Natural killer cell treated with Interleukin-12 subunit alpha and Interleukin-12 subunit beta and Interleukin-15 and Interleukin-18, amount 100 ng/mL, for 72 hours (primary cell): ENCODE results near the gene TRPC4AP. TPM values are rescaled to one million over a fixed set of nuclear protein-coding genes. Genes with fewer than 3 reads are reported as not detected.

Source experiments
- ATAC-seq, 2 donors: fragments of 150-1000 bp; cut with Tn5 transposase in 1 of 2; sonication (Bioruptor Pico), chemical (Tn5 transposase) in 1 of 2; 2 replicates each; pipeline ENCODE4 v1.10.0; 2021
- DNase-seq: peaks from one replicate; pipeline ENCODE4 v3.0.0; 2022; ENCODE audit warnings: low spot score
- H3K27ac Mint-ChIP-seq, 2 donors: 1 replicate in 1 of 2; 2 replicates in 1 of 2; pipeline ENCODE4 v1.8.0; 2022; ENCODE audit warnings: mixed read lengths in 2 of 2, mild to moderate bottlenecking in 1 of 2, moderate library complexity in 1 of 2
- H3K27me3 Mint-ChIP-seq, 2 donors: 1 replicate in 1 of 2; 2 replicates in 1 of 2; pipeline ENCODE4 v1.8.0; 2022; ENCODE audit warnings: mixed read lengths in 2 of 2
- H3K36me3 Mint-ChIP-seq: one replicate; pipeline ENCODE4 v1.8.0; 2022; ENCODE audit warnings: mixed read lengths
- H3K4me1 Mint-ChIP-seq, 2 donors: 1 replicate in 1 of 2; 2 replicates in 1 of 2; pipeline ENCODE4 v1.8.0; 2022; ENCODE audit warnings: low read depth in 2 of 2, mixed read lengths in 2 of 2, mild to moderate bottlenecking in 1 of 2
- H3K4me3 Mint-ChIP-seq: one replicate; pipeline ENCODE4 v1.8.0; 2022; ENCODE audit warnings: mixed read lengths
- H3K9me3 Mint-ChIP-seq: 2 replicates; pipeline ENCODE4 v1.8.0; 2022; ENCODE audit warnings: mixed read lengths
- total RNA-seq, 2 donors: library from RNA; stranded (reverse); gene quantifications; one replicate each; pipeline ENCODE4 v1.2.3, GENCODE V29; 2022

The TRPC4AP gene
- total RNA-seq, 2 donors from 2014 or later = 62.8 to 86.4 TPM

DNA sequence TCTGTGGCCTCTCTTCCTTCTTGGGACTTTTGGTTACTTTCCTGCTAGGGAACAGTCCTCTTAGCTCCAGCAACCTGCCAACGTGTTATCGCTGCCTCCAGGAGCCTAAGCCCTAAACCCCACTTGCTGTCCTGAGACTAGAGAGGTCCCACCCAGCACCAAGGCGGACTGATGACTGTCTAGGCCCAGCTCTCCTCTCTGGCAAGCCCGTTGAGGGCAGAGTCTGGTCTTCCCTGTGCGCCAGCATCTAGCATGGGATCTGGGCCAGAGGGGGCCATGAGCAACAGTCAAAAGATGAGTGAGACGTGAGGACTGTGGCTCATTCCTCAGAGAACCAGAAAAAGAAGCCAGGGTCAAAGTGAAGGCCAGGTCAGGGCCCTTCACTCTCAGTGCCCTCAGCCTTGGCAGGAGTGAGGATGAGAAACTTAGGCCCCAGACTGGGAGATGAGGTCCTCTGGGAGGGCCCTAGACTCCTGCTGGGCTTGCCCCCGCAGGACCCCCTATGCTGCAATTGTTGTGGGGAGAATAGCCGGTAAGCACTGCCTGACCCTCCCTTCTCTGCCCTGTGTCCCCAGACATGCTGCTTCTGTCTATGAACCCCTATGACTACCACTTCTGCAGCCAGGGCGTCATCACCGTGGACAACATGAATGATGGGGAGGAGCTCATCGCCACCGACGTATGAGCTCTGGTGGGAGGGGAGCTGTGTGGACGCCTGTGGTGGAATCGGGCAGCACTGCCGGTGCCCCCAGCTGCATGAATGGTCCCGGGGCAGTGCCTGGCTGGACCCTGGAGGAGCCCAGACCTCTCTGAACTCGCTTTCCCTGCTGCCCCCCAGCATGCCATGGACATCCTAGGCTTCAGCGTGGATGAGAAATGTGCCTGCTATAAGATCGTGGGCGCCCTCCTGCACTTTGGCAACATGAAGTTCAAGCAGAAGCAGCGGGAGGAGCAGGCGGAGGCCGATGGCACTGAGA lies 106.0 kb downstream of the TRPC4AP start:
- Mint-ChIP-seq H3K36me3 (no peaks in the 10 kb centered on the region), H3K27ac (no peak overlapping the region), H3K27me3 (peaks cover 16 to 21% of the 10 kb centered on the region in 2 donors), H3K4me1 (peaks cover 0 to 3% of the 10 kb centered on the region in 2 donors), H3K9me3 (no peaks in the 10 kb centered on the region), H3K4me3 (no peak overlapping the region)
- ATAC-seq = no peak
- DNase-seq = no peak

DNA sequence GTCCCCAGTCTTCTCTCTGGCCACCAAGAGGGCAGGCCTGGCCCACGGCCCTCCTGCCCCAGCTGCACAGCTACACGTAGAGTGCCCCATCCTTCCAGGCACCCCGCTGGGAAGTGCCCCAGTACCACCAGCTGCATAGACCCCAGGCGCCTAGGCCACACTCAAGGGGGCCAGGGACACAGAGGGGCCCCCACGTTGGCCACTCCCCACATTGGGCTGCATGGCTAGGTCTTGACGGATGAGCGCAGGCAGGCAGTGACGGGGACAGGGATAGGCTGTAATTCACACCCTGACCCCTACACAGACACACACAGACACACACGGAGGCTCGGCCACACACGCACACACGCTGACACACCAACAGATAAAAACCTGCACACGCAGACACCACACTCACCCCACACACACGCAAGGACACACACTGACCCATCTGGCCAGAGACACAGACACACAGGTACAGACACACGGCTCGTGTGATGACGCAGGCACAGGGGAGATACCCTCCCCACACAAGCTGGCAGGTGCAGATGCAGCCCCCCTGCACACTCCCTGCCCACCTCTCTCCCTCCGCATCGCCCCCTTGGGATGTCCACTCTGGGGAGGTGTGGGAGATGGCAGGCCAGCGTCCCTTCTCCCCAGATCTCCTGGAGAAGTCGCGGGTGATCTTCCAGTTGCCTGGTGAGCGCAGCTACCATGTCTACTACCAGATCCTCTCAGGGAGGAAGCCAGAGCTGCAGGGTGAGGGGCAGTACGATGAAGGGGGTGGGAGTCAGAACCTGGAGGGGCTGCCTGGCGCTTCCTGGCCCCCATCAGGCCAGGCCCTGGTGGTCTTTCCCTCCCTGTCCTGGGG lies 106.9 kb downstream of the TRPC4AP start:
- H3K27ac Mint-ChIP-seq = peak overlapping the region in 1 of 2 donors; percentile 70
- peaks cover 16 to 21% of the 10 kb centered on the region in 2 donors for H3K27me3 Mint-ChIP-seq
- DNase-seq (no peak), ATAC-seq (no peak)
- no peak overlapping the region for H3K4me3 Mint-ChIP-seq
- no peaks in the 10 kb centered on the region for H3K9me3 Mint-ChIP-seq
- H3K4me1 Mint-ChIP-seq = peaks cover 0 to 3% of the 10 kb centered on the region in 2 donors
- H3K36me3 Mint-ChIP-seq = no peaks in the 10 kb centered on the region

DNA sequence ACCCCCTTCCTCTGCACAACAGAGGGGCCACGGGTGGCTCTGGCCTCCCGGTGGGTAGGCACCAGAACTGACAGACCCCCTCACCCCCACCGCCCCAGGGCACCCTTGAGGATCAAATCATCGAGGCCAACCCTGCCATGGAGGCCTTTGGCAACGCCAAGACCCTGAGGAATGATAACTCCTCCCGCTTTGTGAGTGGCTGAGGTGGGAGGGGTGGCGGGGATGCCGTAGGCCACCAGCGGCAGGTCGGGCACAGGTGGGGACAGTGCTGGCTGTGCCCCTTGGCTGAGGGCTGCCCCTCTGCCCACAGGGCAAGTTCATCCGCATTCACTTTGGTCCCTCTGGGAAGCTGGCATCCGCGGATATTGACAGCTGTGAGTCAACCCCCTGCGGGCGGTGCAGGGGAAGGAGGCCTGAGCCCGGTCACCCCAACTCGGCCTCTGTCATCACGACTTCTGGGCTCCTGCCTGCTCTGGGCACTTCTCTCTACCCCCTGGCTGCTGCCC lies 107.8 kb downstream of the TRPC4AP start:
- no peak overlapping the region for H3K27ac Mint-ChIP-seq
- H3K4me1 Mint-ChIP-seq = peaks cover 0 to 3% of the 10 kb centered on the region in 2 donors
- H3K9me3 Mint-ChIP-seq = no peaks in the 10 kb centered on the region
- ATAC-seq (peak in 1 of 2 donors; percentile 3), DNase-seq (no peak)
- peaks cover 16 to 21% of the 10 kb centered on the region in 2 donors for H3K27me3 Mint-ChIP-seq
- H3K36me3 Mint-ChIP-seq = no peaks in the 10 kb centered on the region
- no peak overlapping the region for H3K4me3 Mint-ChIP-seq

DNA sequence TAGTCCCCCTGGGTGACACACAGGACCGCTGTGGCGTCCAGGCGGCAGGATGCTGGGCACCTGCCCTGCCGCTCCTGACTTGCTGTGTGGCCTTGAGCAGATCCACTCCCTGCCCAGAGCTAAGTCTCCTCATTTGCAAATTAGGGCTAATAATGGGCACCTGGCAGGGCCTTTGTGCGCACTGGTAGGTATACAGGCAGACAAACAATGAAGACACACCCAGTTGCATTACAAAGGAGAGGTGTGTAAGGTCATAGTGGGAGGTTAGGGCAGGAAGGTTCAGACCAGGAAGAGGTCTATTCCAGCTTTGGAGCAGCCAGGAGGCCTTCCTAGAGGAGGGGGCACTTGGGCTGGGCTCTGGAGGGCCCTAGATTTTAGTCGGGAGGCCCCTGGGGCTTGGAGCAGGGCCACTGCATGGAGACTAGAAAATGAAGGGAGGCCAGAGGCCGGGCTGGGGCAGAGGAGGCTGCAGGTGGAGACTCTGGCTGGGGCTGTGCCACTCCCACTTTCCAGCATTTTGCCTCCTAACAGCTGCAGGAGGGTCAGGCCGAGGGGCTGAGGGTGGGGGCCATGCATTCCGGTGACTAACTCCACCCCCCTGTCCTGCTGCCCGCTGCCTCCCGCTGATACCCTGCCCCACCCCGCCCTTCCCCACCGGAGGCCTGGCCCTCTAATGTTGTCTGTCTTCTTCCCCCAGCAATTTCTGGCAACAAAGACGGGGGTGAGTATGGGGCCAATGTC lies 108.4 kb downstream of the TRPC4AP start:
- H3K4me1 Mint-ChIP-seq = peaks cover 0 to 3% of the 10 kb centered on the region in 2 donors
- no peak overlapping the region for H3K4me3 Mint-ChIP-seq
- H3K9me3 Mint-ChIP-seq = no peaks in the 10 kb centered on the region
- no peak overlapping the region for H3K27ac Mint-ChIP-seq
- DNase-seq (no peak), ATAC-seq (no peak)
- no peaks in the 10 kb centered on the region for H3K36me3 Mint-ChIP-seq
- peaks cover 16 to 21% of the 10 kb centered on the region in 2 donors for H3K27me3 Mint-ChIP-seq

DNA sequence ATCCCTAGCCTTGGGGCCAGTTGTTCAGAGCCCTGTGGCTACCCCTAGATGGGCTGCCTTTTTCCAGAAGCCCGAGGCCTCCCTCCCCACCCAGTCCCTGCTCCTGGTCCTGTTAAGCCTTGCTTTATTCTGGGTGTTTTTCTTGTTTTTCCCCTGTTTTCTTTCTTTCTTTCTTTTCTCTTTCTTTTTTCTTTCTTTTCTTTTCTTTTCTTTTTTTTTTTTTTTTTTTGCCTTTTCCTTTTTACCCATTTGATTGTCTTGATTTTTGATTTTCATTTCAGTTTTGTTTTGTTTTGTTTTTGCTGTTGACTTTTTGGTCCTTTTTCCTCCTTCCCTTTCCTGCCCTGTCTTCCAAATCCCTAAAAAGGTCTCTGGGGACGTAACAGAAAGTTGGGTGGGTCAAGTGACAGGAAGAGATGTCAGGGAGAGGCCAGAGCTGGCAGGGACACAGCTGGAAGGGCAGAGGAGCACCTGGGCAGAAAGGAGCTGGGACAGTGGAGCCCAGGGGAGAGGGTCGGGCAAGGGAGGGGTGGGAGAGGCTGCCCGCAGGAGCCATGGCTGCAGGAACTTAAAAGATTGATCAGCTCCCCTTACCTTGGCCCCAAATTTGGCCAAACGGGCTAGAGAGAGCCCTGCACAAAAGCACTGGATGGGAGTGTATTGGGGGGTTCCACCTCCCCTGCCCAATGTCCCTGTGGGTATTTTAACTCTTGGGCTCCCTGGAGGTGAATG lies 109.4 kb downstream of the TRPC4AP start:
- Mint-ChIP-seq H3K27ac (no peak overlapping the region), H3K4me3 (no peak overlapping the region), H3K9me3 (no peaks in the 10 kb centered on the region), H3K4me1 (peaks cover 0 to 3% of the 10 kb centered on the region in 2 donors), H3K36me3 (no peaks in the 10 kb centered on the region), H3K27me3 (peaks cover 16 to 21% of the 10 kb centered on the region in 2 donors)
- ATAC-seq = no peak
- no peak for DNase-seq

DNA sequence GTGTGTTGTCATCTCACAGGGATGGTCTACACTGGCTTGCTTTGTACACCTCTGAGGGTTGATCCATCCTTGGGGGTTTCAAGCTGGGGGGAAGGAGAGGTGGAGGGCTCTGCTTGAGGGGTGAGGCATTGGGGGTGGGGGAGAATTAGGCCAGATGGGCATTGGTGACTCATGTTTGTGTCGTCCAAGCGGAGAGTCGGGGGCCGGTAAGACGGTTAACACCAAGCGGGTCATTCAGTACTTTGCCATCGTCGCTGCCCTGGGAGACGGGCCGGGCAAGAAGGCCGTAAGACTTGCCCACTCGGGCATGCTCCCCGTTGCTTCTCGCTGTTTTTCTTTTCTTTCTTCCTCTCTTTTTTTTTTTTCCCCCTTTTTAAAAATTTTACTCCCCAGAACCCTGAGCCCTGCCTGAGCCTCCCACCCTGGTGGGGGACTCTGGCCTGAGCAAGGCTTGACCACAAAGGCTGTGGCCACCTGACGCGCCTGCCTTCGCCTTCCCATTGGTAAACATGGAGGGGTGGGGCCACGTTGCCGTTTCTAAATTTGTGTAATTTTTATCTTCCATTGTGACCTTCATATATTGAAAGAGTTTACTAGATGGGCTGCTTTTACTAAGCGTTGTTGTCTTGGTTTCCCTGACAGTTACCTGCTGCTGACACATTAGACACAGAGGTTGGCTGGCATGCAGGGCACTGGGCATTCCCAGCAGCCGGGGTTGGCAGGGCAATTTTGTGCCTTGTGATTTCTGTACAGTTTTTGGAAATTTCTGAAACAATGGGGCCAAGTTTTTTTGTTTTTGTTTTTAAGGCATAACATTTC lies 110.1 kb downstream of the TRPC4AP start:
- ATAC-seq (no peak), DNase-seq (no peak)
- Mint-ChIP-seq H3K4me3 (no peak overlapping the region), H3K36me3 (no peaks in the 10 kb centered on the region), H3K27me3 (peaks cover 19 to 21% of the 10 kb centered on the region in 2 donors), H3K27ac (no peak overlapping the region), H3K4me1 (peaks cover 0 to 3% of the 10 kb centered on the region in 2 donors), H3K9me3 (no peaks in the 10 kb centered on the region)

DNA sequence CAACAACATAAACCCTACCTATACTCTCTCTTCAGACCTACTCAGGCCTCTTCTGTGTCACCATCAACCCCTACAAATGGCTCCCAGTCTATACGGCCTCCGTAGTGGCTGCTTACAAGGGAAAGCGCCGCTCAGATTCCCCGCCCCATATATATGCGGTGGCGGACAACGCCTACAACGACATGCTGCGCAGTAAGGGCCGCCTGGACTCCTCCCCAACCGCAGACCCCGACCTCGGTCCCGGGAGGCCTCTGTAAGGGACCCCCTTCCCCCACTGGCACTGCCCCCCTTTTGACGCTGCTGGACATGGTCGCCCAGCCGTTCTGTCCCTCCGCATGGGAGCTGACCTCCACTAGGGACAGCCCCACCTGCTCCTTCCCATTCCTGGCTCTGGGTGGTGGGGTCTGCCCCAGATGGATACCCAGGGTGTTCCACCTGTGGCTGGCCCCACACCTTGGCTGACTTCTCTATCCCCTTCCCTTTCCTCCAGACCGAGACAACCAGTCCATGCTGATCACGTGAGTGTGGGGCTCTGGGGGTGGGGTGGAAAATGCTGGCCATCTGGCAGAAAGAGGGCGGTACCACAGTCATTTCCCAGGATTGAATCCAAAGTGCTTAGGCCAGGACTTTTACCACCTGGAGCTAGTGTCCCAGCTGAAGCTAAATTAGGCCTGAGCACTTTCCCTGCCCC lies 111.9 kb downstream of the TRPC4AP start:
- Mint-ChIP-seq H3K9me3 (no peaks in the 10 kb centered on the region), H3K36me3 (no peaks in the 10 kb centered on the region), H3K27me3 (peaks cover 21 to 24% of the 10 kb centered on the region in 2 donors), H3K4me1 (peaks cover 0 to 3% of the 10 kb centered on the region in 2 donors), H3K4me3 (no peak overlapping the region), H3K27ac (no peak overlapping the region)
- ATAC-seq (no peak), DNase-seq (no peak)

DNA sequence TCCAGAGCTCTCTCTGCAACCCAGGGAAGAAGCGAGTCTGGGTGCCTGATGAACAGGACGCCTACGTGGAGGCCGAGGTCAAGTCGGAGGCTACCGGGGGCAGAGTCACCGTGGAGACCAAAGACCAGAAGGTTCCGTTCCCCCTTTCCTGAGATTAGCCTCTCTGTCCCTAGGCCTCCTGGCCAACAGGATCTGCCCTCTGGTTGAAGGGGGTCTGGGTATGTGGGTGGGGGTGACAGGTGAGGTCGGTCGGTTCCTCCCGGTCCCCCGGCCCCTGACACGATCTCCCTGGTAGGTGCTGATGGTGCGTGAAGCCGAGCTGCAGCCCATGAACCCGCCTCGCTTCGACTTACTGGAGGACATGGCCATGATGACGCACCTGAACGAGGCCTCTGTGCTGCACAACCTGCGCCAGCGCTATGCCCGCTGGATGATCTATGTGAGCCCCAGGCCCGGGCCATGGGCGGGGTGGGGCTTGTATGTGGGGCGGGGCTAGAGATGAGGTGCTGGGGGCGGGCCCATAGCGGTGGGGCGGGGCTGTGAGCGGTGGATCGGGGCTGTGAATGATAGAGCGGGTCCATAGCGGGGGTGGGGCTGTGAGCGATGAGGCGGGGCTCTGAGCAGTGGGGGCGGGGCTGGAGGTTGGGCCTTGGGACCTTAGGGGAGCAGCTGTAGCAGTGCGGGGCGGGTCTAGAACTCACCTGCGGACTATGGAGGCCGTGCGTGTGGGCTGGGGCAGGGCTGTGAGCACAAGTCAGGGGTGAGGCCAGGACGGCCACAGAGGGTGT lies 113.0 kb downstream of the TRPC4AP start:
- H3K27ac Mint-ChIP-seq = no peak overlapping the region
- peak; percentile 14 to 47 for ATAC-seq
- DNase-seq = peak; percentile 55
- no peak overlapping the region for H3K4me3 Mint-ChIP-seq
- H3K9me3 Mint-ChIP-seq = no peaks in the 10 kb centered on the region
- peaks cover 19 to 20% of the 10 kb centered on the region in 2 donors for H3K27me3 Mint-ChIP-seq
- no peaks in the 10 kb centered on the region for H3K4me1 Mint-ChIP-seq
- no peaks in the 10 kb centered on the region for H3K36me3 Mint-ChIP-seq

DNA sequence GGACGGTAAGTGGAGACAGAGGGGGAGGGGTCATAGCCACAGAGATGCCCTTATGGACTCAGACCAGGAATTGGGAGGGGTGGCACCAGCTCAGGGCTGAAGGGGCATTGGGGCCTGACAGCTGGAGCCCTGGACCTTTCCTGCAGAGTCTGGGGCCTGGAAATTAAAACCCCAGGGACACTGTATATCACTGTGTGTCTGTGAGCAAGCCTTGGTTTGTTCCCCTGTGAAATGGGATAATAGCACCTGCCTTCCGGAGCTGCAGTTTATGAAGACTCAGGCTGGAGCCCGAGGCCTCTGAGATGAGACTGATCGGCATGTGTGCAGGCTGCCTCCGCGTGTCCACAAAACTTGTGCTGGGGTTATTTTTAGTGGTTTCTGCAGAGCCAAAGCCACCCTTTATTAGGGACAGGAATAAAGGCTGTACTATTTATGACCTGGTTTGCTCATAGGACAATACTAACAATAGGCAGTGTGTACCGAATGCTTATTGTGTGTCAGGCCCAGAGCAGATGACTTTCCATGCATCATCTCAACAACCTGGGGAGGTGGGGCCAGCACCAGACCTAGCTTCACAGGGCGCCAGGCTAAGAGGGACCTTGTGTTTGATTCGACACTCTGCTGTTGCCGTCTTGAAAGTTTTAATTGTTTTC lies 114.4 kb downstream of the TRPC4AP start:
- no peak for ATAC-seq
- no peak overlapping the region for H3K27ac Mint-ChIP-seq

DNA sequence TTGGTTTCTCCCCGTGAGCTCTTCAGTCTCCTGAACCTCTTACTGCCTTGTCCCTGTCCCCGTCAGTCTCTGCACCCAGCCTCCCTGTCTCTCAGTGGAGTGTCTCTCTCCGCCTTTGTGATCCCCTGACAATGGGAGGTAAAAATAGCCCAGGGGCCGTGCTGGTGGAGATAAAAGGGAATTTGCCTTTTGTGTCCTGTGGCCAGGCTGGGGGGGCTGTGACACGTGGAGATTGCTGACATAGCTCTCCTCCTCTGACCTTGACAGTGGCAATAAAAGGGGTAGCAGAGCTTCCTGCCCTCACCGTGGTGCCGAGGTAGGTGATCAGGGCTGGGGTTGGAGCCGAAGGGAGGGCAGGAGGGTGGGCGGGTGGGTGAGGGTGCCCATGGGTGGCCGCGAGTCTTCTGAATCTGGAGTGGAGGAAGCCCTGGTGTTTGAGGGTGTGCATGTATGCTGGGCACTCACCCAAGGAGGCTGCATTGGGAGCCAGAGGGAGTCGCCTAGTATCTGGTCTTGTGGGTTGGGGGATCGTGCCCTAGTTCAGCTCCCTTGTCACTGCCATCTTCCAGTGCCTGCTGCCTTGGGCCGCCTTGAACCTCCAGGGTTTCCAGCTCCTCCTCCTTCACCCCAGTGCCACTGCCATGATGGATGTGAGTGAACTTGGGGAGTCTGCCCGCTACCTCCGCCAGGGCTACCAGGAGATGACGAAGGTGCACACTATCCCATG lies 115.1 kb downstream of the TRPC4AP start:
- Mint-ChIP-seq H3K4me3 (no peak overlapping the region), H3K9me3 (no peaks in the 10 kb centered on the region), H3K27me3 (peaks cover 10 to 11% of the 10 kb centered on the region in 2 donors), H3K4me1 (no peaks in the 10 kb centered on the region), H3K36me3 (no peaks in the 10 kb centered on the region), H3K27ac (no peak overlapping the region)
- peak; percentile 39 for DNase-seq
- no peak for ATAC-seq

More for the DNA sequence above, 114.4 kb downstream of the TRPC4AP start:
- Mint-ChIP-seq H3K9me3 (no peaks in the 10 kb centered on the region), H3K4me3 (no peak overlapping the region), H3K36me3 (no peaks in the 10 kb centered on the region), H3K4me1 (no peaks in the 10 kb centered on the region), H3K27me3 (peaks cover 12 to 17% of the 10 kb centered on the region in 2 donors)
- peak; percentile 32 for DNase-seq
